IPS-20b (cell line): ENCODE measurements around the gene DLG1.

ENCODE experiments used
- H3K27ac ChIP-seq: one replicate; pipeline ENCODE4 v1.5.1; 2013; ENCODE audit warnings: low read length
- H3K27me3 ChIP-seq: 2 replicates; pipeline ENCODE4 v1.6.1; 2013; ENCODE audit warnings: mild to moderate bottlenecking, low read length, inconsistent platforms; ENCODE audit not compliant: insufficient read depth
- H3K36me3 ChIP-seq: 2 replicates; pipeline ENCODE4 v1.6.1; 2013; ENCODE audit warnings: low read depth, mild to moderate bottlenecking, inconsistent platforms, low read length, moderate library complexity; ENCODE audit not compliant: insufficient read depth
- H3K4me1 ChIP-seq: 2 replicates; pipeline ENCODE4 v1.6.1; 2013; ENCODE audit warnings: mild to moderate bottlenecking, control low read depth, inconsistent platforms, low read length, moderate library complexity; ENCODE audit not compliant: insufficient read depth
- H3K4me3 ChIP-seq: 2 replicates; pipeline ENCODE4 v1.5.1; 2013; ENCODE audit warnings: mild to moderate bottlenecking, low read length, inconsistent platforms
- H3K9ac ChIP-seq: 2 replicates; pipeline ENCODE4 v1.6.1; 2013; ENCODE audit warnings: low read depth, mild to moderate bottlenecking, inconsistent platforms, low read length, moderate library complexity
- H3K9me3 ChIP-seq: 2 replicates; pipeline ENCODE4 v1.6.1; 2013; ENCODE audit warnings: mild to moderate bottlenecking, low read depth, low read length, inconsistent platforms; ENCODE audit not compliant: insufficient read depth

The DLG1 gene

GRCh38 chr3:197122394-197122793 lies 176.0 kb downstream of the DLG1 start:
- no peaks in the 10 kb centered on the region for H3K4me1 ChIP-seq
- H3K27me3 ChIP-seq: no peaks in the 10 kb centered on the region
- no peak overlapping the region for H3K4me3 ChIP-seq
- no peak overlapping the region for H3K27ac ChIP-seq
- no peaks in the 10 kb centered on the region for H3K9me3 ChIP-seq
- no peak overlapping the region for H3K9ac ChIP-seq
- H3K36me3 ChIP-seq: peaks cover 12% of the 10 kb centered on the region

GRCh38 chr3:197117114-197117513 lies 181.3 kb downstream of the DLG1 start:
- no peaks in the 10 kb centered on the region for H3K4me1 ChIP-seq
- H3K4me3 ChIP-seq: no peak overlapping the region
- no peak overlapping the region for H3K9ac ChIP-seq
- no peaks in the 10 kb centered on the region for H3K9me3 ChIP-seq
- H3K27ac ChIP-seq: no peak overlapping the region
- H3K27me3 ChIP-seq: no peaks in the 10 kb centered on the region
- peaks cover 15% of the 10 kb centered on the region for H3K36me3 ChIP-seq

- H3K36me3 ChIP-seq: peaks cover 32% of the 10 kb centered on the region
- H3K9me3 ChIP-seq: no peaks in the 10 kb centered on the region
- H3K4me3 ChIP-seq: no peak overlapping the region
- no peaks in the 10 kb centered on the region for H3K27me3 ChIP-seq
- H3K9ac ChIP-seq: no peak overlapping the region
- no peak overlapping the region for H3K27ac ChIP-seq
- H3K4me1 ChIP-seq: no peaks in the 10 kb centered on the region
These were observed 184.4 kb downstream of the DLG1 start for GRCh38 chr3:197114007-197114406.

DNA sequence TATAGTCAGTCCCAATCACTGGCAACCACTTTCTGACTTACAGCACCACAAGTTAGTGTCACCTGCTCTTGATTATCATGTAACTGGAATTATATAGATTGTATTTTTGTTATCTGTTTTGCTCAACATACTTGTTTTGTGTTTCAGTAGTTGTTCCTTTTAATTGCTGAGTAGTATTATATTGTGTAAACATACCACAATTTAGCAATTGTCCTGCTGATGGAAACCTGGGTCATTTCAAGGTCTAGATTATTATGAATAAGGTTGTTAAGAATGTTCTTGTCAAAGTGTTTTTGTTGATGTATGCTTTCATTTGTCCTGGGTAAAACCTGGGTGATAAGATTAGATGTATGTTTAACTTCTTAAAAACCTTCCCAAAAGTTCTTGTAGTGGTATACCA lies 186.7 kb downstream of the DLG1 start:
- H3K36me3 ChIP-seq: peaks cover 37% of the 10 kb centered on the region
- no peak overlapping the region for H3K27ac ChIP-seq
- H3K9ac ChIP-seq: no peak overlapping the region
- H3K27me3 ChIP-seq: no peaks in the 10 kb centered on the region
- H3K4me1 ChIP-seq: no peaks in the 10 kb centered on the region
- H3K9me3 ChIP-seq: no peaks in the 10 kb centered on the region
- no peak overlapping the region for H3K4me3 ChIP-seq

- Histone ChIP-seq H3K4me1 (no peaks in the 10 kb centered on the region), H3K4me3 (no peak overlapping the region), H3K27me3 (no peaks in the 10 kb centered on the region), H3K9me3 (no peaks in the 10 kb centered on the region), H3K36me3 (peaks cover 28% of the 10 kb centered on the region), H3K9ac (no peak overlapping the region), H3K27ac (no peak overlapping the region)
These were observed 192.6 kb downstream of the DLG1 start for GRCh38 chr3:197105786-197106185.

GRCh38 chr3:197104738-197105137 lies 193.7 kb downstream of the DLG1 start:
- Histone ChIP-seq H3K27ac (no peak overlapping the region), H3K4me1 (no peaks in the 10 kb centered on the region), H3K9me3 (no peaks in the 10 kb centered on the region), H3K9ac (no peak overlapping the region), H3K36me3 (peaks cover 21% of the 10 kb centered on the region), H3K27me3 (no peaks in the 10 kb centered on the region), H3K4me3 (no peak overlapping the region)

DNA sequence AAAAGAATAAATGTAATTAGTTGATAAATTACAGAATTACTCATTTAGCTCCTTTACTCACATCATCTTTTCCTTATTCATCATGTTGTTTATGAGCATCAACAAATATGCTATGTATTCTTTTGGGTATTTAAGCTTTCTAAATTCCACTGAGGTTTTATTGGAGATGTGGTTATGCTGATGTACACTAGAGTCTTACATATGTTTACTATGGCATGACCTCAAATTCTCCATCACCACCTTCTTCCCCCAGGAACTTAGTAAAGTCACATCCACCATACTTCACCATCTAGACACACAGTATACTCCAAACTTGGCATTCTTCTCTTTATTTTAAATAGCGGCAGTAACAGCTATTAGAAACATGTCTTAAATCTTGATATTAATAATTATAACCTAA lies 194.6 kb downstream of the DLG1 start:
- Histone ChIP-seq H3K36me3 (peaks cover 14% of the 10 kb centered on the region), H3K27ac (no peak overlapping the region), H3K27me3 (no peaks in the 10 kb centered on the region), H3K9me3 (no peaks in the 10 kb centered on the region), H3K9ac (no peak overlapping the region), H3K4me3 (no peak overlapping the region), H3K4me1 (no peaks in the 10 kb centered on the region)

GRCh38 chr3:197093871-197094270 lies 204.5 kb downstream of the DLG1 start:
- Histone ChIP-seq H3K4me1 (no peaks in the 10 kb centered on the region), H3K27ac (no peak overlapping the region), H3K9me3 (no peaks in the 10 kb centered on the region), H3K36me3 (peaks cover 4% of the 10 kb centered on the region; the same call in 1 of the 2 replicates), H3K4me3 (no peak overlapping the region), H3K27me3 (no peaks in the 10 kb centered on the region), H3K9ac (no peak overlapping the region)

GRCh38 chr3:197088370-197088769 lies 210.0 kb downstream of the DLG1 start:
- H3K27ac ChIP-seq: no peak overlapping the region
- H3K9me3 ChIP-seq: no peaks in the 10 kb centered on the region
- H3K9ac ChIP-seq: no peak overlapping the region
- H3K36me3 ChIP-seq: peaks cover 12% of the 10 kb centered on the region
- H3K27me3 ChIP-seq: no peaks in the 10 kb centered on the region
- H3K4me3 ChIP-seq: no peak overlapping the region
- H3K4me1 ChIP-seq: no peaks in the 10 kb centered on the region

GRCh38 chr3:197085137-197085536 lies 213.3 kb downstream of the DLG1 start:
- Histone ChIP-seq H3K9me3 (no peaks in the 10 kb centered on the region), H3K4me1 (no peaks in the 10 kb centered on the region)

DNA sequence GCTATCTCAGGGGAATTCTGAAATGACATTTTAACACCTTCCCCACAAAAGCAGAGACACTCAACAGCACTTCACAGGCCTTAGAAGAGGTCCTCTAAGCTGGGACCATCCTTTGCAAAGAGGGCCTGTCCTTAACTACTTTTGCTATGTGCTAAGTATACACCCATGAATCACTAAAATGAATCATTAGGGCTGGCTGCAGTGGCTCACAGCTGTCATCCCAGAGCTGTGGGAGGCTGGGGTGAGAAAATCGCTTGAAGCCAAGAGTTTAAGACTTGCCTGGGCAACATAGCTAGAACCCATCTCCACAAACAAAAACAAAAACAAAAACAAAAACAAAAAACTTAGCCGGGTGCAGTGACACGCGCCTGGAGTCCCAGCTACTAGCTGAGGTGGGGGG lies 214.9 kb downstream of the DLG1 start:
- Histone ChIP-seq H3K27ac (no peak overlapping the region), H3K27me3 (no peaks in the 10 kb centered on the region)

More at GRCh38 chr3:197085137-197085536, 213.3 kb downstream of the DLG1 start:
- Histone ChIP-seq H3K4me3 (no peak overlapping the region), H3K36me3 (peaks cover 25% of the 10 kb centered on the region), H3K27me3 (no peaks in the 10 kb centered on the region), H3K27ac (no peak overlapping the region), H3K9ac (no peak overlapping the region)

DNA sequence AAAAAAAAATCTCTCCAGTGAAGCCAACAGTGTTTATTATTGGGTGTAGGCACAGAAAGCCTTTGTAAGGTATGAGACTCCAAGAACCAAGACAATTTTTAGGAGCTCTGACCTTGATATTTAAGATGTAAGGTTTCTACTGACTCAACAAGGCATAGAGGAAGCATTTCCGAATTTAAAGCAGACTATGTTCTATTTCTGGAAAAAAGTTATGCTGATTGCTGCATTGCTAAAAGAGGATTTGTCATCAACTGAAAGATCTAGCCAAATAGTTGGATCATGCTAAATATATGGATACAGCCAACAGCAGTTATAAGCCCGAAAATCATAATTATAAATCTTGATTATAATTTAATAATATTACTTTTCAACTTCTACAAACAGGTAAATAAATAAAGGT lies 215.5 kb downstream of the DLG1 start:
- Histone ChIP-seq H3K27ac (no peak overlapping the region), H3K9me3 (no peaks in the 10 kb centered on the region), H3K4me3 (no peak overlapping the region), H3K9ac (no peak overlapping the region), H3K4me1 (no peaks in the 10 kb centered on the region), H3K27me3 (no peaks in the 10 kb centered on the region), H3K36me3 (peaks cover 28% of the 10 kb centered on the region)

More for the DNA sequence above, 214.9 kb downstream of the DLG1 start:
- Histone ChIP-seq H3K4me1 (no peaks in the 10 kb centered on the region), H3K9me3 (no peaks in the 10 kb centered on the region), H3K9ac (no peak overlapping the region), H3K36me3 (peaks cover 25% of the 10 kb centered on the region), H3K4me3 (no peak overlapping the region)

DNA sequence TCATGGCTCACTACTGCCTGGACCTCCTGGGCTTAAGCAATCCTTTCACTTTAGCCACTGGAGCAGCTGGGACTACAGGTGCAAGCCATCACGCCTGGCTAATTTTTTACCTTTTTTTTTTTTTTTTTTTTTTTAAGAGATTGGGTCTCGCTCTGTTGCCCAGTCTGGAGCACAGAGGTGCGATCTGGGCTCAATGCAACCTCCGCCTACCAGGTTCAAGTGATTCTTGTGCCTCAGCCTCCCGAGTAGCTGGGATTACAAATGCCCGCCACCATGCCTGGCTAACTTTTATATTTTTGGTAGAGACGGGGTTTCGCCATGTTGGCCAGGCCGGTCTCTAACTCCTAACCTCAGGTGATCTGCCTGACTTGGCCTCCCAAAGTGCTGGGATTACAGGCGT lies 218.1 kb downstream of the DLG1 start:
- H3K4me1 ChIP-seq: no peaks in the 10 kb centered on the region
- no peak overlapping the region for H3K4me3 ChIP-seq
- no peaks in the 10 kb centered on the region for H3K9me3 ChIP-seq
- H3K9ac ChIP-seq: no peak overlapping the region
- peaks cover 41% of the 10 kb centered on the region for H3K36me3 ChIP-seq
- H3K27ac ChIP-seq: no peak overlapping the region
- no peaks in the 10 kb centered on the region for H3K27me3 ChIP-seq
